Measurements from ENCODE around the gene PAPOLA.

The PAPOLA gene

GRCh38 chr14:96576359-96576758 lies 74.2 kb downstream of the PAPOLA start:
- peaks cover 20% of the 10 kb centered on the region for H3K4me1 ChIP-seq (ENCODE audit: control insufficient read depth, insufficient read depth, low read length)
- ChIA-PET POLR2A (no interaction called here), CTCF (interaction anchor here (0.7 to 2.5 kb wide), 3 partner anchors 9 to 291 kb away, joined by 3 to 16 read pairs (median 7); no protein-coding TSS in a partner anchor)
- H3K9me3 ChIP-seq (ENCODE audit: control insufficient read depth, insufficient read depth, low read depth, low read length), result no peaks in the 10 kb centered on the region
- H3K4me3 ChIP-seq (ENCODE audit: low read depth, low read length), result no peak overlapping the region
- peaks cover 0 to 17% of the 10 kb centered on the region in 2 experiments; a peak in 1 of 3 replicates for H3K36me3 ChIP-seq (ENCODE audit: control insufficient read depth in 2 of 2, insufficient read depth in 1 of 2, low read length in 2 of 2)
- no peak overlapping the region for H3K27ac ChIP-seq (ENCODE audit: extremely low read depth, low read depth, low read length)
- TF ChIP-seq ZNF664 (tag by site-specific recombination; IDR thresholded peaks at IDR 0.05) (no peak), ZNF302 (tag by site-specific recombination; IDR thresholded peaks at IDR 0.05; ENCODE audit: low read depth) (no peak), ZNF157 (tag by site-specific recombination; IDR thresholded peaks at IDR 0.05) (no peak), ZNF48 (tag by site-specific recombination; IDR thresholded peaks at IDR 0.05) (no peak), ZNF133 (tag by site-specific recombination; IDR thresholded peaks at IDR 0.05) (no peak), PATZ1 (tag by site-specific recombination; IDR thresholded peaks at IDR 0.05) (no peak)
- TF ChIP-seq, protein P1, sequence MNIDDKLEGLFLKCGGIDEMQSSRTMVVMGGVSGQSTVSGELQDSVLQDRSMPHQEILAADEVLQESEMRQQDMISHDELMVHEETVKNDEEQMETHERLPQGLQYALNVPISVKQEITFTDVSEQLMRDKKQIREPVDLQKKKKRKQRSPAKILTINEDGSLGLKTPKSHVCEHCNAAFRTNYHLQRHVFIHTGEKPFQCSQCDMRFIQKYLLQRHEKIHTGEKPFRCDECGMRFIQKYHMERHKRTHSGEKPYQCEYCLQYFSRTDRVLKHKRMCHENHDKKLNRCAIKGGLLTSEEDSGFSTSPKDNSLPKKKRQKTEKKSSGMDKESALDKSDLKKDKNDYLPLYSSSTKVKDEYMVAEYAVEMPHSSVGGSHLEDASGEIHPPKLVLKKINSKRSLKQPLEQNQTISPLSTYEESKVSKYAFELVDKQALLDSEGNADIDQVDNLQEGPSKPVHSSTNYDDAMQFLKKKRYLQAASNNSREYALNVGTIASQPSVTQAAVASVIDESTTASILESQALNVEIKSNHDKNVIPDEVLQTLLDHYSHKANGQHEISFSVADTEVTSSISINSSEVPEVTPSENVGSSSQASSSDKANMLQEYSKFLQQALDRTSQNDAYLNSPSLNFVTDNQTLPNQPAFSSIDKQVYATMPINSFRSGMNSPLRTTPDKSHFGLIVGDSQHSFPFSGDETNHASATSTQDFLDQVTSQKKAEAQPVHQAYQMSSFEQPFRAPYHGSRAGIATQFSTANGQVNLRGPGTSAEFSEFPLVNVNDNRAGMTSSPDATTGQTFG (tag by site-specific recombination; IDR thresholded peaks at IDR 0.05; ENCODE audit: borderline replicate concordance), result no peak
- TF ChIP-seq, protein P2, sequence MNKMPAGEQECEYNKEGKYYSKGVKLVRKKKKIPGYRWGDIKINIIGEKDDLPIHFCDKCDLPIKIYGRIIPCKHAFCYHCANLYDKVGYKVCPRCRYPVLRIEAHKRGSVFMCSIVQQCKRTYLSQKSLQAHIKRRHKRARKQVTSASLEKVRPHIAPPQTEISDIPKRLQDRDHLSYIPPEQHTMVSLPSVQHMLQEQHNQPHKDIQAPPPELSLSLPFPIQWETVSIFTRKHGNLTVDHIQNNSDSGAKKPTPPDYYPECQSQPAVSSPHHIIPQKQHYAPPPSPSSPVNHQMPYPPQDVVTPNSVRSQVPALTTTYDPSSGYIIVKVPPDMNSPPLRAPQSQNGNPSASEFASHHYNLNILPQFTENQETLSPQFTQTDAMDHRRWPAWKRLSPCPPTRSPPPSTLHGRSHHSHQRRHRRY (tag by site-specific recombination; IDR thresholded peaks at IDR 0.05), result no peak
- TF ChIP-seq, protein P3, sequence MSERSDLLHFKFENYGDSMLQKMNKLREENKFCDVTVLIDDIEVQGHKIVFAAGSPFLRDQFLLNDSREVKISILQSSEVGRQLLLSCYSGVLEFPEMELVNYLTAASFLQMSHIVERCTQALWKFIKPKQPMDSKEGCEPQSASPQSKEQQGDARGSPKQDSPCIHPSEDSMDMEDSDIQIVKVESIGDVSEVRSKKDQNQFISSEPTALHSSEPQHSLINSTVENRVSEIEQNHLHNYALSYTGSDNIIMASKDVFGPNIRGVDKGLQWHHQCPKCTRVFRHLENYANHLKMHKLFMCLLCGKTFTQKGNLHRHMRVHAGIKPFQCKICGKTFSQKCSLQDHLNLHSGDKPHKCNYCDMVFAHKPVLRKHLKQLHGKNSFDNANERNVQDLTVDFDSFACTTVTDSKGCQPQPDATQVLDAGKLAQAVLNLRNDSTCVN (tag by site-specific recombination; optimal IDR thresholded peaks at IDR 0.05), result no peak

DNA sequence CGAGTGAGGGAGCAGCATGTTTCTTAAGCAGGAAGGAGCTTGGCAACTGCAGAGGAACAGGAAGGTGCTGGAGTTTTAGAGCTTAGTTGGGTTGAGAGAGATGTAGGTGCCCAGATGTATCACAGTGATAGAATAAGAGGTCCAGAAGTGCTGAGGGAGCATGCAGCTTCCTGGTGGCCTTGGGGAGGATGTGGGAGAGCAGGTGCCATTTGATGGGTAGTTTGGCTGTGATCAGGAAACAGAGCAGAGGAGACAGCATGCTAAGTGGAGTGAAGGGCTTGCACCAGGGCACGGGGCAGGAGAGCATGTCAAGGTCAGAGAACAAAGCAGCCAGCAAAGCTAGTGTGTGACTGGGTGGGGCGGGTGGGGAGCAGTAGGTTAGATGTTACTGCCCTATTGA lies 74.8 kb downstream of the PAPOLA start:
- peaks cover 0 to 11% of the 10 kb centered on the region in 2 experiments; a peak in 1 of 3 replicates for H3K36me3 ChIP-seq (ENCODE audit: control insufficient read depth in 2 of 2, insufficient read depth in 1 of 2, low read length in 2 of 2)
- H3K27ac ChIP-seq (ENCODE audit: extremely low read depth, low read depth, low read length), result no peak overlapping the region
- no peaks in the 10 kb centered on the region for H3K9me3 ChIP-seq (ENCODE audit: control insufficient read depth, insufficient read depth, low read depth, low read length)
- ChIA-PET CTCF (interaction anchor here (2.5 kb wide), 1 partner anchor 10 kb away, joined by 16 read pairs; no protein-coding TSS in a partner anchor), POLR2A (no interaction called here)
- H3K4me3 ChIP-seq (ENCODE audit: low read depth, low read length), result no peak overlapping the region
- peaks cover 20% of the 10 kb centered on the region for H3K4me1 ChIP-seq (ENCODE audit: control insufficient read depth, insufficient read depth, low read length)
- TF ChIP-seq, protein P4, sequence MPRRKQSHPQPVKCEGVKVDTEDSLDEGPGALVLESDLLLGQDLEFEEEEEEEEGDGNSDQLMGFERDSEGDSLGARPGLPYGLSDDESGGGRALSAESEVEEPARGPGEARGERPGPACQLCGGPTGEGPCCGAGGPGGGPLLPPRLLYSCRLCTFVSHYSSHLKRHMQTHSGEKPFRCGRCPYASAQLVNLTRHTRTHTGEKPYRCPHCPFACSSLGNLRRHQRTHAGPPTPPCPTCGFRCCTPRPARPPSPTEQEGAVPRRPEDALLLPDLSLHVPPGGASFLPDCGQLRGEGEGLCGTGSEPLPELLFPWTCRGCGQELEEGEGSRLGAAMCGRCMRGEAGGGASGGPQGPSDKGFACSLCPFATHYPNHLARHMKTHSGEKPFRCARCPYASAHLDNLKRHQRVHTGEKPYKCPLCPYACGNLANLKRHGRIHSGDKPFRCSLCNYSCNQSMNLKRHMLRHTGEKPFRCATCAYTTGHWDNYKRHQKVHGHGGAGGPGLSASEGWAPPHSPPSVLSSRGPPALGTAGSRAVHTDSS (tag by site-specific recombination; IDR thresholded peaks at IDR 0.05), result no peak
- TF ChIP-seq ZNF529 (tag by site-specific recombination; IDR thresholded peaks at IDR 0.05; ENCODE audit: insufficient replicate concordance), result no peak
- no peak for TF ChIP-seq ZNF26 (tag by site-specific recombination; IDR thresholded peaks at IDR 0.05)
- TF ChIP-seq BCL6B (tag by site-specific recombination; IDR thresholded peaks at IDR 0.05), result no peak
- no peak for TF ChIP-seq ZNF558 (tag by site-specific recombination; IDR thresholded peaks at IDR 0.05)
- no peak for TF ChIP-seq ZSCAN30 (tag by site-specific recombination; IDR thresholded peaks at IDR 0.05)
- no peak for TF ChIP-seq MYNN (tag by site-specific recombination; IDR thresholded peaks at IDR 0.05; ENCODE audit: borderline replicate concordance)
- no peak for TF ChIP-seq GLIS1 (tag by site-specific recombination; IDR thresholded peaks at IDR 0.05)
- no peak for TF ChIP-seq BCL11A (tag by site-specific recombination; IDR thresholded peaks at IDR 0.05; ENCODE audit: low read depth)
- no peak for TF ChIP-seq ZNF660 (tag by site-specific recombination; IDR thresholded peaks at IDR 0.05)
- TF ChIP-seq INSM2 (tag by site-specific recombination; IDR thresholded peaks at IDR 0.05), result no peak
- no peak for TF ChIP-seq ZNF184 (tag by site-specific recombination; IDR thresholded peaks at IDR 0.05)

Data from HEK293 (cell line).